Dendritic cell treated with granulocyte-macrophage colony-stimulating factor and Interleukin-4, amounts not matched to agents 40 ng/mL and 50 ng/mL, for 4 days (primary cell): ENCODE measurements around the gene IQCM.
"Not testable (repeated sequence)": the region's sequence is repeated elsewhere in the genome, so short reads cannot be mapped to it uniquely, and the experiment has no call there.

Experiments
- H3K27ac Mint-ChIP-seq: one replicate; pipeline ENCODE4 v1.8.0; 2022; ENCODE audit warnings: mild to moderate bottlenecking, mixed read lengths
- H3K27me3 Mint-ChIP-seq: one replicate; pipeline ENCODE4 v1.8.0; 2022; ENCODE audit warnings: mild to moderate bottlenecking, mixed read lengths
- H3K36me3 Mint-ChIP-seq: one replicate; pipeline ENCODE4 v1.8.0; 2022; ENCODE audit warnings: low read depth, mixed read lengths
- H3K4me1 Mint-ChIP-seq: one replicate; pipeline ENCODE4 v1.8.0; 2022; ENCODE audit warnings: low read depth, mixed read lengths
- H3K4me3 Mint-ChIP-seq: one replicate; pipeline ENCODE4 v1.8.0; 2022; ENCODE audit warnings: mild to moderate bottlenecking, moderate library complexity, mixed read lengths
- H3K9me3 Mint-ChIP-seq: one replicate; pipeline ENCODE4 v1.8.0; 2022; ENCODE audit warnings: mixed read lengths
- intact Hi-C: fragments of 100-400 bp; cut with micrococcal nuclease; formaldehyde crosslinking; loops from one replicate; pipeline ENCODE4 v1.15.0; 2022

Gene IQCM

DNA sequence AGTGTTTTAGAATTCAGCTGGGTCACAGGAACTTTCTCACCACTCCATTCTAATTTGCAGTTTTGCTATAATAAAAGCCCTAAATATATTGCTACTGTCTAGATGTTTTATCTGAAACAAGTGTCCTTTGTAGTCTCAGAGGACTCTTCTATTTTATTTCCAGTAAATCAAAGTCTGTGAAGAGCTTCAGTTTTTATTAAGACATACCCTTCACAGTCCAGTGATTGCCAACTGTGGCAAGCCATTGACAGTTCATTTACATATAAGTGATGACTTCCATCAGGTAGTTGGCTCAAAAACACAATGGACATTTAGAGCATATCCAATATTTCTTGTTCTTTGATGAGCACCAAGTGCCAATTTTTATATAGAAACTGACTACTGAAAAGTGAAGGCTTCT, 466.1 kb downstream of the IQCM start:
- Mint-ChIP-seq H3K27ac (no peak overlapping the region), H3K4me1 (no peaks in the 10 kb centered on the region), H3K27me3 (no peaks in the 10 kb centered on the region), H3K9me3 (peaks cover 11% of the 10 kb centered on the region), H3K36me3 (no peaks in the 10 kb centered on the region), H3K4me3 (no peak overlapping the region)
- intact Hi-C loops = no loop called here

DNA sequence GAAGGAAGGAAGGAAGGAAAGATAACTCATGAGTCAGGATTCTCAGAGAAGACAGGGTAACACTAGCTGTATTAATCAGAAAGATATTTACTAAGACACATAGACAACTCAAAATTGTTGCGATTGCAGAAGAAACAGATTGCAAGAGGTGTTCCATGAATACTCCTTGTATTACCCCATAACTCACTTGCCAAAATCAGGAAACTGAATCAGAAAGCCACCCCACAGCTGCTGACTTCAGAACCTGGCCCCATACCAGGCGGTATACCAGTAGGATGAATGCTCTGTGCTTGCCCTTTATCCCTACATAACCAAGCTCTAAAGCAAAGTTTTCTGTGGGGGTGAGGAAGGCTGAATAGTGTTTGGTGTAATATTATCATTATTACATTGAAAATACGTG, 468.5 kb downstream of the IQCM start:
- H3K4me1 Mint-ChIP-seq = no peaks in the 10 kb centered on the region
- H3K36me3 Mint-ChIP-seq = no peaks in the 10 kb centered on the region
- intact Hi-C loops = no loop called here

DNA sequence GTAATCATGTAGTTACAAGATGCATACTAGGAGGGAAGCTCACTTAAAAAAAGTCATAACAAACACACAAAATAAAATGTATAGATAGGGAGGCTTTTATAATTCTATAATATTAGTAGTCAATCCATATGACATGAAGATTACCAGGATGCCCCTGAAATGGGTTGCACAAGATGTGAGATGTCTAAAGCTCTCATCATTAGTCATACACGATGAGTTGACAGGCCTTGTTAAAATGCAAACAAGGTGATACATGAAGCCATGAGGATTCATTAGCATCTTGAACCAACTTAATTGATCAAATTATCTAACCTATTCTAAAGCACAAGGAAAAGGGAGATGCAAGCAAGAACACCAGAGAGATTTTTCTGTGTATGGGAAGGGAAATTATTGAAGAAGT, 470.2 kb downstream of the IQCM start:
- H3K4me1 Mint-ChIP-seq = no peaks in the 10 kb centered on the region
- no peaks in the 10 kb centered on the region for H3K27me3 Mint-ChIP-seq
- no peak overlapping the region for H3K4me3 Mint-ChIP-seq
- H3K36me3 Mint-ChIP-seq = no peaks in the 10 kb centered on the region
- peaks cover 8% of the 10 kb centered on the region for H3K9me3 Mint-ChIP-seq
- intact Hi-C loops = no loop called here
- no peak overlapping the region for H3K27ac Mint-ChIP-seq

More for the DNA sequence above, 468.5 kb downstream of the IQCM start:
- H3K27ac Mint-ChIP-seq = no peak overlapping the region
- H3K27me3 Mint-ChIP-seq = no peaks in the 10 kb centered on the region
- no peak overlapping the region for H3K4me3 Mint-ChIP-seq
- no peaks in the 10 kb centered on the region for H3K9me3 Mint-ChIP-seq

DNA sequence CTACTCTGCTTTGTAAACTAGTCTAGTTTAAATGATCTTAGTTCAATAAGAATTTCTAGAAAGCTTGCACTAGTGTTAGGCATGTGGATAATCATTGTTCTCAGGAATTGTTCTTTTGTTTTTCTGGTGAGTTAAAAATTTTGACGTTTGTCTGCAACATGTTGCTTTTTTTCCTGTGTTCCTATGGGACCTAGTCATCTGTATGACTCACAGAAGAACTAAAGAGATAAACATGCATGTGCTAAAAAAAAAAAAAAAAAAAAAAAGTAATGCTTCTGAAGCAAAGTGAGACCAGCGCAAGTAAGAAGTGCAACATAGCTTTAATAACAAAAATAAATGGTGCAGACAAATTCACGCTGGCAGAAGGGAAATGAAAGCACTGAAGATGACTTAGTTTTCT, 471.2 kb downstream of the IQCM start:
- Mint-ChIP-seq H3K36me3 (no peaks in the 10 kb centered on the region), H3K27me3 (no peaks in the 10 kb centered on the region), H3K4me1 (no peaks in the 10 kb centered on the region), H3K27ac (no peak overlapping the region), H3K9me3 (peaks cover 18% of the 10 kb centered on the region), H3K4me3 (no peak overlapping the region)
- intact Hi-C loops = no loop called here

DNA sequence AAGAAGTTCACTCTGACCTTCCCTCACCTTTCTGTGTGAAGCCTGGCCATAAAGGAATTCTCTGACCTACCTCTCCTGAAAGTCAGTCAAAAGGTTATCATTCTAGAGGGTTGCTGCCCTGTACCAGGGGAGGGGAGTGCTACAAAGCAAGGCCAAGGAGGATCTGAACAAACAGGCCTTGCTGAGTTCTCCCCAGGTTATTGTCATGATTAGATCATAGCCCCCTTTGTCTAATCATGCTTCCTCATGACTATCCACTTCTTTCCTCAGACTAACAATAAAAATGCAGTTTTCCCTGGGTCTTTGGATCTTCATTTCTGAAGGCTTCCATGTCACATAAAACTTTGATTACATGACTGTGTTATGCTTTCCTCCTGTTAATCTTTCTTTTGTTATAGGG, 472.0 kb downstream of the IQCM start:
- intact Hi-C loops = no loop called here
- Mint-ChIP-seq H3K4me3 (no peak overlapping the region), H3K27me3 (no peaks in the 10 kb centered on the region), H3K9me3 (peaks cover 26% of the 10 kb centered on the region), H3K27ac (no peak overlapping the region), H3K36me3 (no peaks in the 10 kb centered on the region), H3K4me1 (no peaks in the 10 kb centered on the region)

DNA sequence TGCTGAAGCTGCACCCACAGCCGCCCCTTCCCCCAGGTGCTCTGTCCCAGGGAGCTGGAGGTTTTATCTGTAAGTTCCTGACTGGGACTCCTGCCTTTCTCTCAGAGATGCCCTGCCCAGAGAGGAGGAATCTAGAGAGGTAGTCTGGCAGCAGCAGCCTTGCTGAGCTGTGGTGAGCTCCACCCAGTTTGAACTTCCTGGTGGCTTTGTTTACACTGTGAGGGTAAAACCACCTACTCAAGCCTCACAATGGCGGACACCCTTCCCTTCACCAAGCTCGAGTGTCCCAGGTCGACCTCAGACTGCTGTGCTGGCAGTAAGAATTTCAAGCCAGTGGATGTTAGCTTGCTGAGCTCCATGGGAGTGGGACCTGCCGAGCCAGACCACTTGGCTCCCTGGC, 474.5 kb downstream of the IQCM start:
- H3K4me1 Mint-ChIP-seq, H3K27ac Mint-ChIP-seq, H3K27me3 Mint-ChIP-seq, intact Hi-C loops, H3K4me3 Mint-ChIP-seq, H3K36me3 Mint-ChIP-seq: not testable (repeated sequence)
- peaks cover 33% of the 10 kb centered on the region for H3K9me3 Mint-ChIP-seq

DNA sequence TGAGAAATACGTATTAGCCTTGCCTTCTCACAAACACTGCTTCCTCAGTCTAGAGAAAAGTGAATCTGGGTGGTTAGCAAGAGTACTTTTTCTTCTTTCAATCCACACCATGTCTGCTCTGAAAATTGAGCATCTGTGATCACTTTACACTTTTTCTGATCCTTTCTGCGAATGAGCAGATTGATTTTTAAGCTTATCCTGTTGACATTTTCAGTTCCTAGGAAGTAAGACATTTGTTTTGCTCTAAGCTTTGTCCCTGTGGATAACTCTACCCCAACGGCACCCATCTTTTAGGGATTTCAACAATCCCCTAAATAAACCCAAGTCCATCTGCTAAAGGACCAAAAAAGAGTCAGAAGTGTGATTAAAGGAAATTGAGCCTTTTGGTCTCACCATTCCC, 487.5 kb downstream of the IQCM start:
- Mint-ChIP-seq H3K27ac (no peak overlapping the region), H3K27me3 (no peaks in the 10 kb centered on the region), H3K4me1 (no peaks in the 10 kb centered on the region), H3K4me3 (no peak overlapping the region), H3K36me3 (no peaks in the 10 kb centered on the region), H3K9me3 (peaks cover 20% of the 10 kb centered on the region)
- intact Hi-C loops = no loop called here

DNA sequence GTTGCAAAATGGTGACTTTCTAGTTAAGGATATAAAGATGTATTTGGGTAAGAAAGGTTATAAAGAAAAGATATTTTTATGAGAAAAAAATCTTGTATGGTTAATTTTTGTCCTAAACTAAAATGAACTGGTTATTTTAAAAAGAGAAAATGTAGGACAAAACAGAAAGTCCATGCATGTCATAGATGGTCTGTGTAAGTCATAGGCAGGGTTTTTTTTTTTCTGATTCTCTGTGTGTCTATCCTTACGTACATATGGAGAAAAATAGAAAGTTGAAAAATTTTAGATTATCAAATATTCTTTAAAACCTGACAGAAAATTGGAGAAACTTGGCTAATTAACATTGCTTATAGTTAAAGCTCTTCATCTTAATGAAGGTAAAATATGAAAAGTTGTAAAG, 493.4 kb downstream of the IQCM start:
- Mint-ChIP-seq H3K27me3 (no peaks in the 10 kb centered on the region), H3K27ac (no peak overlapping the region), H3K4me1 (no peaks in the 10 kb centered on the region), H3K9me3 (peaks cover 39% of the 10 kb centered on the region), H3K4me3 (no peak overlapping the region), H3K36me3 (no peaks in the 10 kb centered on the region)
- intact Hi-C loops = no loop called here

DNA sequence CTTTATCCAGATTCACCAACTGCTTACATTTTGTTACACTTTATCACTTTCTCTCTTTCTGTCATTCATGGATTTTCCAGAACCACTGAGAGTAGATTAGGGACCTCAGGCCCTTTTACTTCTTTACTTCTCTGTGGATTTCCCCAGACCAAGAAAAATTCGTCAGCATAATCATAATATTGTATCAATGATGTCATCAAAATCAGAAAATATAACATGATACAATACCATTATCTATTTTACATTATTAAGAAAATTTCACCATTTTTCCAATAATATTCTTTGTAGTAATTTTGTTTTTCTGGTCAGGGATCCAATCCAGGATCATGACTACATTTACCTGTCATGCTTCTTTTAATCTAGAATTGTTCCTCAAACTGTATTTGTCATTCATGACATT, 494.2 kb downstream of the IQCM start:
- Mint-ChIP-seq H3K9me3 (peaks cover 39% of the 10 kb centered on the region), H3K4me3 (no peak overlapping the region), H3K27me3 (no peaks in the 10 kb centered on the region), H3K36me3 (no peaks in the 10 kb centered on the region), H3K27ac (no peak overlapping the region), H3K4me1 (no peaks in the 10 kb centered on the region)
- intact Hi-C loops = no loop called here

DNA sequence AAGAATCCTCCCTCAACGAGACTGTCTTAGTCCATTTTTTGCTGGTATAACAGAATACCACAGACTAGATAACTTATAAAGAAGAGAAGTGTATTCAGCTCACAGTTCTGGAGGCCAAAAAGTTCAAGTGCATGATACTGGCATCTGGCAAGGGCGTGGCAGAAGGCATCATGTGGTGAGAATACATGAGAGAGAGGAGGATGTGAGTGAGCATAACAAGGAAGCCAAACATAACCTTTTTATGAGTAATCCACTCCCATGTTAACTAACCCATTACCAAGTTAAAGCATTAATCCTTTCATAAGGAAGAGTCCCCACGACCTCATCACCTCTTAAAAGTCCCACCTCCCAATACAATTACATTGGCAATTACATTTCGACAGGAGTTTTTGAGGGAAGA, 504.6 kb downstream of the IQCM start:
- Mint-ChIP-seq H3K36me3 (no peaks in the 10 kb centered on the region), H3K27me3 (no peaks in the 10 kb centered on the region), H3K9me3 (peaks cover 33% of the 10 kb centered on the region), H3K27ac (no peak overlapping the region), H3K4me1 (no peaks in the 10 kb centered on the region), H3K4me3 (no peak overlapping the region)
- intact Hi-C loops = no loop called here

DNA sequence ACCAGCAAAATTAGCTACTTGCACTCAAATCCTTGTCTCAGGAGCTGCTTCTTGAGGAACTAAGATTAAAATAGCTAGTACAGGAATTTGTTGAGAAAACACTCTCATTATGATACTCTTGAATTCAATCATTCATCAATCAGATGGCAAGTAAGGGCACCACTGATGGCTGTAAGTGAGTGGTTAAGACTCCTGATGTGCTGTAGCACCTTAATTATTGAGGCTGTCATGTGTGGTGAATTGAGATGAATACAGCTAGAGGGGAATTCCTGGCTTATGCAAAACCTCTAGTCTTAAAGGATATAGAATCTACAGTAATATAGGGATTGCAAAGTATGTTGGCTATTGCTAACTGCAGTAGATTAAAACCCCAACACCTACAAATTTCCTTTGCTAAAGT, 509.1 kb downstream of the IQCM start:
- H3K4me1 Mint-ChIP-seq = no peaks in the 10 kb centered on the region
- H3K27ac Mint-ChIP-seq = no peak overlapping the region
- no peak overlapping the region for H3K4me3 Mint-ChIP-seq
- peaks cover 30% of the 10 kb centered on the region for H3K9me3 Mint-ChIP-seq
- intact Hi-C loops = no loop called here
- H3K27me3 Mint-ChIP-seq = no peaks in the 10 kb centered on the region
- no peaks in the 10 kb centered on the region for H3K36me3 Mint-ChIP-seq
